Stimulated activated effector memory CD8-positive, alpha-beta T cell treated with anti-CD3 and anti-CD28 coated beads, Interleukin-12 subunit alpha, Interleukin-12 subunit beta, amount 100 ng/mL, for 72 hours (primary cell): Measurements from ENCODE around the gene ANKRD6.

Experiments used
- ATAC-seq: fragments of 150-1000 bp; cut with Tn5 transposase; 2 replicates; pipeline ENCODE4 v1.10.0; 2021
- DNase-seq, 2 donors: peaks; one replicate each; pipeline ENCODE4 v3.0.0; 2021 to 2022; ENCODE audit warnings: low spot score in 2 of 2
- H3K27ac Mint-ChIP-seq: one replicate; pipeline ENCODE4 v1.8.0; 2022; ENCODE audit warnings: mild to moderate bottlenecking, mixed read lengths
- H3K36me3 Mint-ChIP-seq: one replicate; pipeline ENCODE4 v1.8.0; 2022; ENCODE audit warnings: mild to moderate bottlenecking, mixed read lengths
- H3K4me1 Mint-ChIP-seq: one replicate; pipeline ENCODE4 v1.8.0; 2022; ENCODE audit warnings: mixed read lengths
- H3K4me3 Mint-ChIP-seq: one replicate; pipeline ENCODE4 v1.8.0; 2022; ENCODE audit warnings: mild to moderate bottlenecking, mixed read lengths
- H3K9me3 Mint-ChIP-seq: one replicate; pipeline ENCODE4 v1.8.0; 2022; ENCODE audit warnings: mixed read lengths

Gene ANKRD6

DNA sequence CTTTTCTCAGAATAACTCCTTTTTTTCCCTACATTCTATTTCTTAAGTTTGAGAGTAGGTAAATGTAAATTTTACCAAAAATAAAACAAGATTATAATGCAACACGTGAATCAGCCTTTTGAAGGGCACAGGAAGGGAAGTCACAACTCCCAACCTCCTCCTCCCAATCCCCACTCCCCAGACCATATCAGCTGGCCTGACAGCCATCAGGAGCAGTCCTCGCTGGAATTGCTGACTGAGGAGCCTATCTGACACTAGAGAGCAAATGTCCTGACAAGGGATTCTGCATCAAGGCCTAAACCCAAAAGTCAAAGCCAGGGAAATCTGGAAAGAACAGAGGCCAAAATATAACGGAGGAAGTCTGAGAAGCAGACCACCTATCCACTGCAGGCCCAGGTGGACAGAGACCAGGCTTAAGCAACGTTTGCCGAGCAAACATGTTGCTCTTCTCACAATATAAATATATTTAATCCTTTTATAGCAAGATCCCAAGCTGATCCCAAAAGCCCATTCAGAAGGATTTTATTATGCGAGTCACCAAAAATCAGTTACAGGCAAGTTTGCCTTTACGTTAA, 23.4 kb upstream of the ANKRD6 start:
- H3K36me3 Mint-ChIP-seq = no peaks in the 10 kb centered on the region
- H3K27ac Mint-ChIP-seq = no peak overlapping the region
- H3K4me3 Mint-ChIP-seq = no peak overlapping the region
- ATAC-seq (no peak), DNase-seq (no peak)
- no peaks in the 10 kb centered on the region for H3K9me3 Mint-ChIP-seq
- peaks cover 7% of the 10 kb centered on the region for H3K4me1 Mint-ChIP-seq

GRCh38 chr6:89410231-89410761, 22.7 kb upstream of the ANKRD6 start:
- H3K36me3 Mint-ChIP-seq = no peaks in the 10 kb centered on the region
- no peak for ATAC-seq
- H3K9me3 Mint-ChIP-seq = no peaks in the 10 kb centered on the region
- no peak overlapping the region for H3K27ac Mint-ChIP-seq
- peak overlapping the region; percentile 85 for H3K4me3 Mint-ChIP-seq
- peaks cover 7% of the 10 kb centered on the region for H3K4me1 Mint-ChIP-seq
- no peak for DNase-seq

DNA sequence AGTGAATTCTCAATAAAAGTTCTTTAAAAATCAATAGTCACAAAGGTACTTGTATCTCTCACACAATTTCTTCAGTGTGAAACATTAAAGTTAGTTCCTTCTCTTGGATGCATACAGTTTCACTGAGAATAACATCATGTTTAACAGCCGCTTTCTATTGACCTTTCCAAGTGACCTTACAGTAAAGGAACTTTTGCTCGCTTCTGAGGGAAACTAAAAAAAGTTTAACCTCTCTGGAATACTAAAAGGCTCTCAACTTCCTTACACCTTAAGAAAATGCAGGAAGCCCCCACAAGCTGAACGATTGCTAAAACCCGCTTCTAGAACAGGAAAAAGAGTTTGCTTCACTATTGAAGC, 22.2 kb upstream of the ANKRD6 start:
- Mint-ChIP-seq H3K4me3 (peak overlapping the region; percentile 85), H3K9me3 (no peaks in the 10 kb centered on the region), H3K36me3 (no peaks in the 10 kb centered on the region)

DNA sequence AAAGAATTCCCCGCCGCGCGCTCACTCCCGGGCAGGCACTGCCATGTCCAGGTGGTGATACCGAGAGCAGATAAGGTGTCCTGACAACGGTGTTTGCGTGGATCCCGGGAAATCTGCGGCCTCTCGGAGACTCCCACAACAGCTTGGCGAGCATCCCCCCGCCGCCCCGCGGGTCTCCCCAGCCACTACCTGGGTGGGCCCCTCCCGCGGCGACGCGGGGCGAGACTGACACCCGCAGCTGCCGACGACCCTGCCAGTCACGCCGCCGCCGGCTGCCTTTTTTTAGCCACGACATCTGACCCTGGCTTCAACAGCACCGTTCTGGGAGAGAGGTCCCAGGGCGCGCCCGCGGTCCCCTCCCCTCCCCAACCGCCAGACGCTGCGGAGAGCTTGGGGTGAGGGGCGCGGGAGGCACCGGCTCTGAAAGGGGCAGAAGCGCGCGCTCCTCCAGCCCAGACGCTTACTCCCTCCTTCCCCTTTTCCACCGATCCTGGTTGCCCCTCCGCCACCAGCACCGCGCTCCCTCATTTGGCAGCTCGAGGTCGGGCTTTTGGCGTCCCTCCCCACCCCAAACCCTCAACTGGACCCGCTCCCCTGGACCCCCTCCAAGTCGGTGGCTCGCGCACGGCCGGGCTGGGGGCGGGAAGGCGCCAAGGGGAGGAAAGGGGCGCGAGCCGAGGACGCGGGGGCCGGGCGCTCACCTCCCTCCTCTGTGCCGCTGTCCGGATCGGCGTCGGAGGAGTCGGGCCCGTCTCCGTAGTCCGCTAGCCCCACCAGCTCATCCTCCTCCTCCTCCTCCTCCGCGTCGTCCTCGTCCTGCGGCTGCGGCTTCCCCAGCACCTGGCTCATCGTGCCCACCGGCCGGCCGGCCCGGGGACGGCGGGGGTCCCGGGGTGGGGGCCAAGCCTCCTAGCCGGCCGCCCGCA, 21.5 kb upstream of the ANKRD6 start:
- DNase-seq = peak; percentile 32 to 70
- Mint-ChIP-seq H3K4me1 (peaks cover 2% of the 10 kb centered on the region), H3K9me3 (no peaks in the 10 kb centered on the region), H3K36me3 (no peaks in the 10 kb centered on the region), H3K4me3 (peak overlapping the region; percentile 85), H3K27ac (no peak overlapping the region)
- peak; percentile 74 for ATAC-seq

More for the DNA sequence above, 22.2 kb upstream of the ANKRD6 start:
- Mint-ChIP-seq H3K27ac (no peak overlapping the region), H3K4me1 (peaks cover 7% of the 10 kb centered on the region)
- DNase-seq = no peak
- ATAC-seq = no peak

DNA sequence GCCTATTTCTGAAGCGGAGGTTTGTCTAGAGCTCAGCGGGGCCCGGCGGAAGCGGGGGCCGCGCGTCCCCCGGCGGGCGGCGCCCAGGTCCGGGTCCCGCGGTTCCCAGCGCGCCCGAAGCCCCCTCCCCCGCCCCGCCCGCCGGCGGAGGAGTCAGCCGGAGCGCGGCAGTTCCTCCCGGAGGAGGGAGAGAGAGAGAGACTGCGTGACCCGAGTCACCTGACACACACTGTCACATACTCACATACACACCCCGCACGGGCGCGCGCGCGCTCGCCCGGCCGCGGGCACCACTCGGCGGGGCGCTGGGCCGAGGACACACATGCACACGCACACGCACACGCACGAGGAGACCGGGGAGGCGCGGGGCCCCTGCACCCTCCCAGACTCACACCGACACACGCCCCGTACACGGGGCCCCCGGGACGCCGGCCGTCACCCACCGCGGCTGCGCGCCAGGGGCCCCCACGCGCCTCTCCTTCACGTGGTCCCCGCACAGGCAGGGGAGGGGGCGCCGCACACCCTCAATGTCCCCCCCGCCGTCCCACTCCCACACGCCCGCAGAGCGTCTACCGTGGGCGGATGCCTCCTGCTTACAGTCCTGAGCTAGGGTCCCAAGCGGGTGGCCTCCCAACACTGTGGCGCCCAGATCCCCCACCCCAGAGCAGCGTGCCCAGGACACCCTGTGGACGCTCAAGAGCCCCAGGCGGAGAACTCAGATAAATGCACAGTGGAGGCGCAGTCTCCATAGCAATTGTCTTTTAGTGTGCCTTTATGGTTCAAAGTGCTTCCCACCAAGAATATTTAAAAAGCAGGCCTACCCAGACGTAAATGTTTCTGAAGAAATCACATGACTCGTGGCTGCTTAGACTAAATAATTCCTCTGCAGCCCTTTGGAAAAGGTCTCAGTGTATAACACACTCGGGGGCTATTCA, 20.6 kb upstream of the ANKRD6 start, which contains the start of gene RRAGD:
Gene RRAGD, minus strand, starts transcription at position 203 of the 935 bp plus-strand sequence. CDS start 280 bp downstream, outside the sequence.
- peak; percentile 25 to 67 for DNase-seq
- no peaks in the 10 kb centered on the region for H3K4me1 Mint-ChIP-seq
- H3K27ac Mint-ChIP-seq = peak within 1 kb of the TSS; percentile 74
- H3K9me3 Mint-ChIP-seq = no peaks in the 10 kb centered on the region
- no peaks in the 10 kb centered on the region for H3K36me3 Mint-ChIP-seq
- ATAC-seq = peak; percentile 87
- H3K4me3 Mint-ChIP-seq = peak within 1 kb of the TSS; percentile 85

- ATAC-seq (no peak), DNase-seq (no peak)
- Mint-ChIP-seq H3K4me1 (no peaks in the 10 kb centered on the region), H3K9me3 (no peaks in the 10 kb centered on the region), H3K27ac (peak overlapping the region; percentile 74), H3K4me3 (peak overlapping the region; percentile 85), H3K36me3 (no peaks in the 10 kb centered on the region)
Observed at GRCh38 chr6:89413006-89413400, 19.9 kb upstream of the ANKRD6 start.

DNA sequence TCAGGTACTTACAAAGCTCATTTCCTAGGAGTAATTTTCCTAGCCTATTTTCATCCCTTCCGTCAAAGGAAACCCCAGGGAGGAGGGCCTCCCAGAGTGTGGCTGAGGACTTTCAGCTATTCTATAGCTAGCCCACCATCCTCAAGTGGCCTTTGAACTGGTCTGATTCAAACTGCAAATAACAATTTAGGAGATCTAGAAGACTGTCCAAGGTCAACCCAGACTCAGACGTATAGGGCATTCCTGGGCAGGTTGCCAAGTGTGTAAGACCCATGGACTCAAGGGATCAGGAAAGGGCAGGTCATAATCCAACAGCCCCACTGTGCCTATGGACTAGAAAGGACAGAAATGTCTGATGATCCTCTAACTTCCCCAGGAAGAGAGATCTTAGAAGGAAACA, 18.7 kb upstream of the ANKRD6 start:
- H3K4me3 Mint-ChIP-seq = no peak overlapping the region
- no peak overlapping the region for H3K27ac Mint-ChIP-seq
- ATAC-seq (no peak), DNase-seq (no peak)
- no peaks in the 10 kb centered on the region for H3K9me3 Mint-ChIP-seq
- no peaks in the 10 kb centered on the region for H3K36me3 Mint-ChIP-seq
- H3K4me1 Mint-ChIP-seq = no peaks in the 10 kb centered on the region

- Mint-ChIP-seq H3K27ac (no peak overlapping the region), H3K9me3 (no peaks in the 10 kb centered on the region), H3K4me1 (no peaks in the 10 kb centered on the region), H3K36me3 (no peaks in the 10 kb centered on the region), H3K4me3 (no peak overlapping the region)
- DNase-seq (no peak), ATAC-seq (no peak)
Observed at GRCh38 chr6:89415185-89415584, 17.8 kb upstream of the ANKRD6 start.

DNA sequence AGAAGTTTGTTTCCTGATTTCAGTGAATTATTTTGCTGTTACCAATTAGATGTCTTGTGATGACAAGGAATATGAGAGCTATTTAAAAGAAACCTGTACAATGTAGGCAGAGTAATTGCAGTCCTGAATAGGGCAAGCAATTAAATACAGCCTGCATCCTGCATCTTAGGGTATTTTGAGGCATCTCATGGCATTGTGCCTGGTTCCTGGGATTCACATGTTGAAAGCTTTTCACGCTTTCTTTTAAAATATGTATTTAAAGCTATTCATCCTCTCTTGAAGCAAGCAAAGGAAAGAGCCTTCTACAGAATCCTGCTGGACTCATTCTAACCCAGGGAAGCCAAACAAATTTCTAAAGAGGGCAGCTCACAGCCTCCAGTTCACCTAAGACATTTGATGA, 16.2 kb upstream of the ANKRD6 start:
- Mint-ChIP-seq H3K9me3 (no peaks in the 10 kb centered on the region), H3K4me1 (no peaks in the 10 kb centered on the region), H3K36me3 (no peaks in the 10 kb centered on the region), H3K27ac (no peak overlapping the region), H3K4me3 (no peak overlapping the region)
- DNase-seq = no peak
- ATAC-seq = no peak

GRCh38 chr6:89430201-89430962, 2.6 kb upstream of the ANKRD6 start:
- Mint-ChIP-seq H3K4me1 (peaks cover 17% of the 10 kb centered on the region), H3K36me3 (no peaks in the 10 kb centered on the region), H3K4me3 (no peak overlapping the region), H3K27ac (no peak overlapping the region), H3K9me3 (no peaks in the 10 kb centered on the region)
- no peak for ATAC-seq
- DNase-seq = no peak

- DNase-seq = peak; percentile 12 to 64
- peak overlapping the region; percentile 70 for H3K27ac Mint-ChIP-seq
- peak; percentile 17 for ATAC-seq
- no peaks in the 10 kb centered on the region for H3K9me3 Mint-ChIP-seq
- H3K36me3 Mint-ChIP-seq = no peaks in the 10 kb centered on the region
- peak overlapping the region; percentile 71 for H3K4me3 Mint-ChIP-seq
- peaks cover 17% of the 10 kb centered on the region for H3K4me1 Mint-ChIP-seq
Observed at GRCh38 chr6:89433252-89434149, 549 bp downstream of the ANKRD6 start.

GRCh38 chr6:89434150-89434499, 1.2 kb downstream of the ANKRD6 start:
- Mint-ChIP-seq H3K36me3 (no peaks in the 10 kb centered on the region), H3K27ac (peak overlapping the region; percentile 70)
- ATAC-seq = no peak

DNA sequence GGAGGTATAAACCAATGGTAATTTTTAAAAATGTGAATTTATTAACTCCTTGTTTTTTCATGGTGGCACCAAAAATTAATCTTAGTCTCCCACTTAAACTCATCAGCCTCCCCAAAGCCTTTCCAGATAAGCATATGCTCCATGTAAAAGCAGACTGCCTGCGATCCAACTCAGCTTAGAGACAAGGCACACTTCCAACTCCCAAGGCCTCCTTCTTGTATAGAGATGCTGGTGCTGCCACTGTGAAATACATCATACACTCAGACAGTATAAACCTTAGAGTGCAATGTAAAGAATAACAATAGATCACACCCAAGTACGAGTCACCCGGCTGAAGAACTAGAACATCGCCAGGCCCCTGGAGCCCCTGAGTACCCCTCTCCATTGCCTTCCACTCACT, 2.0 kb downstream of the ANKRD6 start:
- ATAC-seq (no peak), DNase-seq (no peak)
- Mint-ChIP-seq H3K4me3 (no peak overlapping the region), H3K27ac (no peak overlapping the region), H3K9me3 (no peaks in the 10 kb centered on the region), H3K4me1 (peaks cover 17% of the 10 kb centered on the region), H3K36me3 (no peaks in the 10 kb centered on the region)

More at GRCh38 chr6:89434150-89434499, 1.2 kb downstream of the ANKRD6 start:
- no peaks in the 10 kb centered on the region for H3K9me3 Mint-ChIP-seq
- peak overlapping the region; percentile 71 for H3K4me3 Mint-ChIP-seq
- DNase-seq = no peak
- H3K4me1 Mint-ChIP-seq = peaks cover 17% of the 10 kb centered on the region

GRCh38 chr6:89436226-89436625, 3.3 kb downstream of the ANKRD6 start:
- no peak for DNase-seq
- Mint-ChIP-seq H3K36me3 (no peaks in the 10 kb centered on the region), H3K9me3 (no peaks in the 10 kb centered on the region), H3K4me3 (no peak overlapping the region), H3K4me1 (peaks cover 17% of the 10 kb centered on the region), H3K27ac (no peak overlapping the region)
- no peak for ATAC-seq
